GM19455 (cell line): ENCODE data around the gene MAN2B2.

ENCODE experiments used
- ATAC-seq: cut with Tn5 transposase; IDR thresholded peaks from one replicate; pipeline ENCODE4 v1.9.1; 2021; ENCODE audit not compliant: unreplicated experiment

The MAN2B2 gene

GRCh38 chr4:6574747-6575502, at the start of gene MAN2B2:
Gene MAN2B2 (plus strand): TSS chr4:6575189. CDS start chr4:6575211, 22 bp downstream.
- ATAC-seq: peak; percentile 95

DNA sequence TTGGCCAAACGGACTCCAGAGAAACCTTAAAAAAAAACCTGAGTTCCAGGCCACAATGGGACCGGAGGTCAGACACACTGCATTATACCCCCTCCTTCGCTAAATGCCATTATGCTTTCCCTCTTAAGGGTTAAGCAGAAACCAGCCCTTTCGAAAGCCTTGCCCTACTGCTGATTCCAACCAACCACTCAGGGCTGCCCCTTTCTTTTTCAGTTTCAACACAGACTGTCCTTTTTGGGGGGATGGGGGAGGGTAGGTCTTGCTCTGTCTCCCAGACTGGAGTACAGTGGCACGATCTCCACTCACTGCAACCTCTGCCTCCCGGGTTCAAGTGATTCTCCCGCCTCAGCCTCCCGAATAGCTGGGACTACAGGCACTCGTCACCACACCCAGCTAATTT, 49.5 kb upstream of the MAN2B2 start:
- no peak for ATAC-seq

- ATAC-seq: no peak
These were observed 48.8 kb upstream of the MAN2B2 start for GRCh38 chr4:6526156-6526555.

DNA sequence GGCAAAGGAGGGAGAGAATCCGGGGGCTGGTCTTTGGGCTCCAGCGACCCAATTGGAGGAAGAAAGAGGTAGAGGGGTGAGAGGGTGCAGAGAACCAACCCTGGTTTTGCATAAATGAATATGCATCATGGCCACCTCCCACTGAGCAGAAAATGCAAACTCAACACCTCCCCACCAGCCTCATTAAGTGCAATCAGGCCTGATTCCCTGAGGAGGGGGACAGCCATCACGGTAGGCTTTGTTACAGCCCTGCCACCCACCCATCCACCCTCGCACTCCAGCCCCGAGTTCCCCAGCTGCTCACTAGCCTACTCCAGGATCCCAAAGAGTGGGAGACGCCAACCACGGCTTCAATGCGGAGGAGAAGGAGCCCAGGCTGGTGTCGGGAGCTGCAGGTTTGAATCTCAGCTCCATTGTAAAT, 48.3 kb upstream of the MAN2B2 start:
- no peak for ATAC-seq

GRCh38 chr4:6527259-6527658, 47.7 kb upstream of the MAN2B2 start:
- no peak for ATAC-seq

DNA sequence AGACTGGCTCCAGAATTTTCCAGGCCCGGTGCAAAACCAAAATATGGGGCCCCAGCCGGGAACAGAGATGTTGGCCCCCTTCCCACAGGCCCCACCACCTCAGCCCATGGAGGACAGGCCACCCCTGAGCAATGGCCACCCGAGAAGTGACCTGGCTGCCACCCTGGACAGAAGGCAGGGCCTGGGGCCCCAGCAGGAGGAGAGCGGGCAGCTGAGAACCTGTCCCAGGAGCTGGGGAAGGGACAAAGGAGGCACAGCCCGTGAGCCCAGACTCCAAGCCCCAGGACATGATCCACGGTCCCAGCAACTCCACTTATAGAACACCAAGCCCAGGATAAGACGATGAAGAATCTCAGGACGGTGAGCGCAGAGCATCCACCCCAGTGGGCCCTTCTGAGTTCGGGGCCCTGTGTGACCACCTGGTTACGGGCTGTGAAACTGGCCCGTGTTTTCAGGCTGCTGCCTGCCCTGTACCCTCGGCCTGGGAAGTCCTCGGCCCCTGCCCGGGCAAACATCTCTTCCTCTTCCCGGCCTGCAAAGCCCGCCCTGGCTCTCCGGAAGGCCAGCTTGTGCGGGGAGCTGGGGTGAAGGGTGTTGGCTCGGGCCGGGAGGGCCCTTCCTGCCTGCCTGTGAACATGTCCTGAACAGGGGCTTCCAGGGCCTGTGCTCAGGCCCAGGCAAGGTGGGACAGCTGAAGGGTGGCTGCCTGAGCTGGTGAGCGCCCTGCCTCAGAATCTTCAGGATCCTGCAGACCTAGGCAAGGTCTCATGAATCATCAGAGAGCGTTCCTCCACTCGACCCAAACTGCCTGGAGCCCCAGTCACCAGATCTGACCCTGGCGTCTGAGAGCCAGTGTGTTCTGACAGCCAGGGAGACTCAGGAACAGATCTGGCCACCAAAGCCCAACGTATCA, 47.0 kb upstream of the MAN2B2 start:
- no peak for ATAC-seq

- ATAC-seq: no peak
These were observed 46.0 kb upstream of the MAN2B2 start for GRCh38 chr4:6529021-6529420.

DNA sequence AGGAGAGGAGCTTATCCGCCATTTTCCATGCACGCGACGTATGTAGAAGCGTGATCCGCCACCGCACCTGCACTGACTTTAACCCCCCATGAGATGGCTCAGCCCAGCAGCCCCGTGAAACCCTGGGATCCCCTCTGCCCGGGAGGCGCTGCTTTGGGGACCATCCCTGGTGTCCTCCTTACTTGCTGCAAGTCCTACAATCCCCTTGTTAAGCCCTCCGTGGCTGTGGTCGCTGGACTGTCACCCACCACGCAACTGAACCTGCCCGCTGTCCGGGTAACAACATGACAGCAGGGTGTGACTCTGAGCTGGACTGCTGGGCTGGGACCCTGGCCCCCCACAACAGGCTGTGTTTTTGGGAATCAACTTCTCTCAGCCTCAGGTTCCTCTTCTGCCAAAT, 44.7 kb upstream of the MAN2B2 start:
- no peak for ATAC-seq

DNA sequence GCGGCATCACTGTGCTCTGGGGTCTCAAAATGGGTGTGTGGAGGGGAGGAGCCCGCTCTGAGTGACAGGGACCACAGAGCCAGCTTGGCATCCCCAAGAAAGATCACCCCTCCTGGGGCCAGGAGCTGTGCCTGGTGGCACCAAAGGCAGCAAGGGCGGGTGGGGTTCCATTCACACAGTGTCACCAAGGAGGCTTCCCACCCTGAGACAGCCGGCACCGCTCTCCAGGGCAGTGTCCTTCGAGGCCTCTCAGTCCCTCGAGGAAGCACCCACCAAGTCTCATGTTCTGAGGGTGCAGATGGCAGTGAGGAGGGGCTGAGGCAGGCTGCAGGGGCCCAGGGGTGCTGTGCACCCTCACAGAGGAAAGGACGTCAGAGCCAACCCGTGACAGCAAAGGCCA, 44.0 kb upstream of the MAN2B2 start:
- ATAC-seq: no peak

DNA sequence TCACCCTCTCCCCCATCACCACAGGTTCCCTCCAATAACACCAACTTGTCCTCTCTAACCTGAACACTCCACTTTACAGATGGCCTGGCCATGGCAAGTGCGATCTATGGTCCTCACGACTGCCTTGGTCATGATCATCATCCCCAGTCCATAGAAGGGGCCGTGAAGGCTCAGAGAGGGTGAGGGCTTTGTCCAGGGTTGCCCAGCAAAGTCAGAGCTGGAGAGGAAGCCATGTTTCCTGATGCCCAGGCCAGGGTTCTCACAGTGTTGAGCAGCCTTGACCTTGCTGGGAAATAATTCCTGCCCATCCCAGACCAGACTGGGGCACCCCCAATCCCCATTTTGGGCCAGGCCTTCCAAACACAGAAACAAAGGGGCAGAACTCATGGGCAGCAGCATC, 42.9 kb upstream of the MAN2B2 start:
- ATAC-seq: no peak

- ATAC-seq: no peak
These were observed 42.3 kb upstream of the MAN2B2 start for GRCh38 chr4:6532658-6533057.

DNA sequence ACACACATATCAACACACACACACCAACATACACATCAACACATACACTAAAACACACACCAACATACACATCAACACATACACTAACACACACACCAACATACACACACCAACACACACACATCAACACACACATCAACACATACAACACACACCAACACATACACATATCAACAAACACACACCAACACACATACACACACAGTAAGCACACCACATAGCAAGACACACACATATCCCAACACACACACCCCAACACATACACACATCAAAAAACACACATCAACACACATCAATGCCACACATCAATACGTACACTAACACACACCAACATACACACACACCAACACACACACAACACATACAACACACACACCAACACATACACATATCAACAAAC, 40.9 kb upstream of the MAN2B2 start:
- no peak for ATAC-seq

DNA sequence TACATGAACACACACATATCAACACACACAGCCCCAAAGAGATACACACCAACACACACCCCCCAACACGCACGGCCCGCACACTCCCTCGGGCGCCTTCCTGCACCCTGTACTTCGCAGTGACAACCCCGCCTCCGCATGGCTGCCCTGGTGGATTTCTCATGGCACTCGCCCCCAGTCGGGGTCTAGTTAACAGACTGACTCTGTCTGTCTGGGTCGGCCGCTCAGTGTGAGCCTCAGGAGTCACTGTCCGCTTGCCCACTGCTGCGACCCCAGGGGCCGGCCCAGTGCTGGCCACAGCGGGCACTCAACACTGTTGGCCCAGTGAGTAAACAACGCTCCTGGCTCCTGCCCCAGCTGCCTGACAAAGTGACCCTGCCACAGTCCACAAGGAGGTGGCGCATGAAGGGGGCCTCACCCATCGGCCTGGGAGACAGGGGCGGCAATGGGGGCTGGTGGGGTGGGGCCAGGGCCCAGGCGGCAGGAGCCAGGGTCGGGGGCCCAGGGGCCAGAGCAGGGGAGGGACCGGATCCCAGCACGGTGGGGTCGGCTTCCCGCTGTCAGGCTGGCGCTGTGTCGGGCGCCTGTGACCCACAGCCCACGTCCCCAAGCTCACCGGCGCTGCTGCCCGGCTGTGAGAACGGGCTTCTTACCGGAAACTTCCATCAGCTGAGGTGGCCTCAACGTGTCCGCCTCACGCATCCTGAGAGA, 40.2 kb upstream of the MAN2B2 start:
- ATAC-seq: no peak

- no peak for ATAC-seq
These were observed 39.7 kb upstream of the MAN2B2 start for GRCh38 chr4:6535329-6535692.

DNA sequence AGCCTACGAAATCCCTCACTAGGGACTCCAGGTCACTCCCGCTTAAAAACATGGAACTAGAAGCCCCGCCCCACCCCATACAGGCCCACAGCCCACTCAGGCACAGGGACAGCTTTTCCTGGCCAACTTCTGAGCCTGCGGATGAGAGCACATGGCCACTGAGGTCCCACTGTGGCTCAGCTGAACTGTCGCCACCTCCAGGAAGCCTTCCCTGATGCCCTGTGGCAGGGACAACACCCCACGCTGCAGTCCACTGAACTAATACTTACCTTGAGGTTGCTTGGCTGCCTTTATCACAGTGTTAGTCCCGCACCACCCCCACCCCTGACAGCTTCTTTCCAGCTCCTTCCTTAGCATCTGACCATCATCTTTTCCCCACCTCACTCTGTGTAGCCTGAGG, 39.3 kb upstream of the MAN2B2 start:
- ATAC-seq: no peak

DNA sequence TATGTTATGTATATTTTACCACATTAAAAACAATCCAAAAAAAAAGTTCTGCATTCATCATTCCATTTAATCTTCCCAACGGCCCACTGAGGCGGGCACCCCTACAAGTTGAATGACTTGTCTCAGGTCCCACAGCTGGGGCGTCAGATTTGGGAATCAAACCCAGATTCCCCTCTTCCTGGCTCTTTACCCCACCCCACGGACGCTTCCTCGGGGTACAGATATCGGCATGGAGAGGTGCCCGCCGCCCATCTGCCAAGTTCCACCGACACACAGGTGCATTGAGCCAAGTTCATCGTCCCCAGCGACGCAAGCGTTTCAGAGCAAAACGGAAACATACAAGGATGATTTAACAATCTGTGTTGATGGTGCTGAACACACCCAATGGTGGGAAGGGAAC, 36.9 kb upstream of the MAN2B2 start:
- no peak for ATAC-seq

- no peak for ATAC-seq
These were observed 36.4 kb upstream of the MAN2B2 start for GRCh38 chr4:6538575-6538974.

DNA sequence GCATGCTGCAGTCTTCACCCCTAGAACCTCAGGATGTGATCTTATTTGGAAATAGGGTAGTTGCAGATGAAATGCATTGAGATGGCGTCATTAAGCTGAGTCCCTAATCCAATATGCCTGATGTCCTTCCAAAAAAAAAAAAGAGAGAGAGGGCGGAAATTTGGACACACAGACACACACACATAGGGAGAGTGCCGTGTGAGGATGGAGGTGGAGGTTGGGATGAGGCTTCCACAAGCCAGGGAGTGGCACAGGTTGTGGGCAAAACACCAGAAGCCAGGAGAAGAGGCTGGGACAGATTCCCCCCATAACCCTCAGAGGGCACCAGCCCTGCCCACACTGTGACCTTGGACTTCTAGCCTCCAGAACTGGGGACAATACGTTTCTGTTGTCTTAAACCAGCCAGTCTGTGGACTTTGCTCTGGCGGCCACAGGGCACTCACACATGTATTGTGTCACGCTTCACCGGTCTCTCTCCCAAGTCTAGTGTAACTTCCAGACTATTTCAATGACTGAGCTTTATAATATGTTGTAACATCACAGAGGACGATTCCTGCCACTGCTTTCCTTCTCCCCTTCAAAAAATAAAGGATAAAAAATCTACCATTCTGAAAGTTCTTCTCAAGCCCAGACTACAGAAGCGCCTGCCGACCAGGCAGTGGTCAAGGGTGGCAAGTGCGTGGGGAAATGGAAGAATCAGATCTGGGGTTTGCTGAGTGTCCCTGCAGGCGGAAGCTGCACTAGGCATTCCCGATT, 35.8 kb upstream of the MAN2B2 start:
- no peak for ATAC-seq

DNA sequence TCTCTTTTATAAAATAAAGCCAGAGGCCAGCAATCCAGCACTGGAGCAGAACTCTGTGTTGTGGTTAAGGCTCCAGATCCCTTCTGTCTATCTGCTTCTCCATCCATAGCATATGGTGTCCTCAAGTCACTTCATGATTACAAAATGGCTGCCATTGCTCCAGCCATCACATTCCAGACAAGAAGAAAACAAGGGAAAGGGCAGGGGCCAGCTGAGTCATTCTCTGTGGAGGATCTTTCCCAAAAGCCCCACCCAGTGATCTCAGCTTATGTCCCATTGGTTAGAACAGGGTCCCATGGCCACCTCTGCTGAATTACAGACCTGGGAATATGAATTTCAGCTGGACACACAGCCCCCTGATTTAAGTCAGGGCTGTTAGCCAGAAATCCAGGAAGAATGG, 34.1 kb upstream of the MAN2B2 start:
- no peak for ATAC-seq

GRCh38 chr4:6541789-6542188, 33.2 kb upstream of the MAN2B2 start:
- ATAC-seq: no peak

GRCh38 chr4:6542951-6543350, 32.0 kb upstream of the MAN2B2 start:
- ATAC-seq: no peak
